ENCODE measurements around the gene INPP5J. TPM values are rescaled to one million over a fixed set of nuclear protein-coding genes. Genes with fewer than 3 reads are reported as not detected.
A peak's percentile ranks its signal among the peaks of the same experiment; 100 is the strongest.

Gene INPP5J
- total and polyA plus RNA-seq, 2 of the 13 experiments (the other 11 are each of a cell fraction or from before 2014, with no cell fraction given) = 0.24 to 1.1 TPM

DNA sequence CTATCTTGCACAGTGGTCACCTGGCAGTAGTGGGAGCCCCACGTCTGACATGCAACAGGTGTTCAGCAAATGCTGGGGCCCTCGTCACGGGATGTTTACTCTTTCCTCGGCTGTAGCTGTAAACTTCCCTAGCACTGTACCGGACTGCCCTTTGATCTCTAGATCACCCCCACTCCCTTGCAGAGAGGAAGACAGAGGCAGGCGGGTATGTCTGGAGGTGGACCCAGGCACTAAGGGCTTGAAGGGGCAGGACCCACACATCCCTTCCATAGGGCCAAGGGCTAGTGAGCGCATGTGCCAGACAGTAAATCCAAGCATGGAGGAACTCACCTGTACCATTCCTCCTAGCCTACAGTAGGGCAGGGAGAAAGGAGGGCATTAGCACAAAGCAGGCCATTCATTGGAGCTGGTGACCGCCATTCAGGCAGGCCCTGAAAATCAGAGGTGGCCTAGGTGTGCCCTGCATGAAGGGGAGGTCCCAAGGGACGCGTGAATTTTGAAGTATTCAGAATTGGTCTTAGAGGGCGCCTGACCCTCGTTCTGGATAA is 43.6 kb upstream of the INPP5J start (continued):
- TF ChIP-seq, protein P1, sequence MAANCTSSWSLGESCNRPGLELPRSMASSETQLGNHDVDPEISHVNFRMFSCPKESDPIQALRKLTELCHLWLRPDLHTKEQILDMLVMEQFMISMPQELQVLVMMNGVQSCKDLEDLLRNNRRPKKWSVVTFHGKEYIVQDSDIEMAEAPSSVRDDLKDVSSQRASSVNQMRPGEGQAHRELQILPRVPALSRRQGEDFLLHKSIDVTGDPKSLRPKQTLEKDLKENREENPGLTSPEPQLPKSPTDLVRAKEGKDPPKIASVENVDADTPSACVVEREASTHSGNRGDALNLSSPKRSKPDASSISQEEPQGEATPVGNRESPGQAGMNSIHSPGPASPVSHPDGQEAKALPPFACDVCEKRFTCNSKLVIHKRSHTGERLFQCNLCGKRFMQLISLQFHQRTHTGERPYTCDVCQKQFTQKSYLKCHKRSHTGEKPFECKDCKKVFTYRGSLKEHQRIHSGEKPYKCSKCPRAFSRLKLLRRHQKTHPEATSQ (CRISPR knock-in tag; IDR thresholded peaks at IDR 0.05; ENCODE audit: borderline replicate concordance) = 0 out of 2 replicates have a peak, but pooled peaks have one; percentile 52
- TF ChIP-seq ZNF772 (CRISPR knock-in tag; IDR thresholded peaks at IDR 0.05) (peak; percentile 50; the same call in 1 of the 2 replicates), ZFP90 (CRISPR knock-in tag; IDR thresholded peaks at IDR 0.05; ENCODE audit: borderline replicate concordance) (peak; percentile 65; the same call in 1 of the 2 replicates), ZFAT (CRISPR knock-in tag; conservative IDR thresholded peaks at IDR 0.05) (no peak), DMAP1 (CRISPR knock-in tag; IDR thresholded peaks at IDR 0.05) (peak; percentile 42), TCF12 (IDR thresholded peaks at IDR 0.05) (no peak), TCF12 (CRISPR knock-in tag; IDR thresholded peaks at IDR 0.05) (peak; percentile 76; the same call in 1 of the 2 replicates), ZMYM2 (CRISPR knock-in tag; IDR thresholded peaks at IDR 0.05) (peak; percentile 31; the same call in 1 of the 2 replicates), MXI1 (IDR thresholded peaks at IDR 0.05; ENCODE audit: borderline replicate concordance, low read depth, low read length) (peak; percentile 20; the same call in 1 of the 3 replicates), ZKSCAN8 (CRISPR knock-in tag; IDR thresholded peaks at IDR 0.05; ENCODE audit: borderline replicate concordance) (no peak), TRIM24 (CRISPR knock-in tag; IDR thresholded peaks at IDR 0.05) (no peak), NR2F6 (IDR thresholded peaks at IDR 0.05) (no peak), NR2F6 (CRISPR knock-in tag; IDR thresholded peaks at IDR 0.05) (peak; percentile 41; the same call in 1 of the 2 replicates), NRL (CRISPR knock-in tag; IDR thresholded peaks at IDR 0.05; ENCODE audit: borderline replicate concordance) (0 out of 2 replicates have a peak, but pooled peaks have one; percentile 32)
- TF ChIP-seq, protein P2, sequence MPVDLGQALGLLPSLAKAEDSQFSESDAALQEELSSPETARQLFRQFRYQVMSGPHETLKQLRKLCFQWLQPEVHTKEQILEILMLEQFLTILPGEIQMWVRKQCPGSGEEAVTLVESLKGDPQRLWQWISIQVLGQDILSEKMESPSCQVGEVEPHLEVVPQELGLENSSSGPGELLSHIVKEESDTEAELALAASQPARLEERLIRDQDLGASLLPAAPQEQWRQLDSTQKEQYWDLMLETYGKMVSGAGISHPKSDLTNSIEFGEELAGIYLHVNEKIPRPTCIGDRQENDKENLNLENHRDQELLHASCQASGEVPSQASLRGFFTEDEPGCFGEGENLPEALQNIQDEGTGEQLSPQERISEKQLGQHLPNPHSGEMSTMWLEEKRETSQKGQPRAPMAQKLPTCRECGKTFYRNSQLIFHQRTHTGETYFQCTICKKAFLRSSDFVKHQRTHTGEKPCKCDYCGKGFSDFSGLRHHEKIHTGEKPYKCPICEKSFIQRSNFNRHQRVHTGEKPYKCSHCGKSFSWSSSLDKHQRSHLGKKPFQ (CRISPR knock-in tag; IDR thresholded peaks at IDR 0.05; ENCODE audit: insufficient replicate concordance) = peak; percentile 64
- TF ChIP-seq, protein P3, sequence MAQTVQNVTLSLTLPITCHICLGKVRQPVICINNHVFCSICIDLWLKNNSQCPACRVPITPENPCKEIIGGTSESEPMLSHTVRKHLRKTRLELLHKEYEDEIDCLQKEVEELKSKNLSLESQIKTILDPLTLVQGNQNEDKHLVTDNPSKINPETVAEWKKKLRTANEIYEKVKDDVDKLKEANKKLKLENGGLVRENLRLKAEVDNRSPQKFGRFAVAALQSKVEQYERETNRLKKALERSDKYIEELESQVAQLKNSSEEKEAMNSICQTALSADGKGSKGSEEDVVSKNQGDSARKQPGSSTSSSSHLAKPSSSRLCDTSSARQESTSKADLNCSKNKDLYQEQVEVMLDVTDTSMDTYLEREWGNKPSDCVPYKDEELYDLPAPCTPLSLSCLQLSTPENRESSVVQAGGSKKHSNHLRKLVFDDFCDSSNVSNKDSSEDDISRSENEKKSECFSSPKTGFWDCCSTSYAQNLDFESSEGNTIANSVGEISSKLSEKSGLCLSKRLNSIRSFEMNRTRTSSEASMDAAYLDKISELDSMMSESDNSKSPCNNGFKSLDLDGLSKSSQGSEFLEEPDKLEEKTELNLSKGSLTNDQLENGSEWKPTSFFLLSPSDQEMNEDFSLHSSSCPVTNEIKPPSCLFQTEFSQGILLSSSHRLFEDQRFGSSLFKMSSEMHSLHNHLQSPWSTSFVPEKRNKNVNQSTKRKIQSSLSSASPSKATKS (CRISPR knock-in tag; IDR thresholded peaks at IDR 0.05) = no peak
- TF ChIP-seq, protein P4, sequence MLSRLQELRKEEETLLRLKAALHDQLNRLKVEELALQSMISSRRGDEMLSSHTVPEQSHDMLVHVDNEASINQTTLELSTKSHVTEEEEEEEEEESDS (CRISPR knock-in tag; IDR thresholded peaks at IDR 0.05; ENCODE audit: borderline replicate concordance) = peak; percentile 88; the same call in 1 of the 2 replicates
- TF ChIP-seq, protein P5, sequence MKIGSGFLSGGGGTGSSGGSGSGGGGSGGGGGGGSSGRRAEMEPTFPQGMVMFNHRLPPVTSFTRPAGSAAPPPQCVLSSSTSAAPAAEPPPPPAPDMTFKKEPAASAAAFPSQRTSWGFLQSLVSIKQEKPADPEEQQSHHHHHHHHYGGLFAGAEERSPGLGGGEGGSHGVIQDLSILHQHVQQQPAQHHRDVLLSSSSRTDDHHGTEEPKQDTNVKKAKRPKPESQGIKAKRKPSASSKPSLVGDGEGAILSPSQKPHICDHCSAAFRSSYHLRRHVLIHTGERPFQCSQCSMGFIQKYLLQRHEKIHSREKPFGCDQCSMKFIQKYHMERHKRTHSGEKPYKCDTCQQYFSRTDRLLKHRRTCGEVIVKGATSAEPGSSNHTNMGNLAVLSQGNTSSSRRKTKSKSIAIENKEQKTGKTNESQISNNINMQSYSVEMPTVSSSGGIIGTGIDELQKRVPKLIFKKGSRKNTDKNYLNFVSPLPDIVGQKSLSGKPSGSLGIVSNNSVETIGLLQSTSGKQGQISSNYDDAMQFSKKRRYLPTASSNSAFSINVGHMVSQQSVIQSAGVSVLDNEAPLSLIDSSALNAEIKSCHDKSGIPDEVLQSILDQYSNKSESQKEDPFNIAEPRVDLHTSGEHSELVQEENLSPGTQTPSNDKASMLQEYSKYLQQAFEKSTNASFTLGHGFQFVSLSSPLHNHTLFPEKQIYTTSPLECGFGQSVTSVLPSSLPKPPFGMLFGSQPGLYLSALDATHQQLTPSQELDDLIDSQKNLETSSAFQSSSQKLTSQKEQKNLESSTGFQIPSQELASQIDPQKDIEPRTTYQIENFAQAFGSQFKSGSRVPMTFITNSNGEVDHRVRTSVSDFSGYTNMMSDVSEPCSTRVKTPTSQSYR (CRISPR knock-in tag; IDR thresholded peaks at IDR 0.05; ENCODE audit: borderline replicate concordance) = peak; percentile 77; the same call in 1 of the 2 replicates
- TF ChIP-seq, protein P6, sequence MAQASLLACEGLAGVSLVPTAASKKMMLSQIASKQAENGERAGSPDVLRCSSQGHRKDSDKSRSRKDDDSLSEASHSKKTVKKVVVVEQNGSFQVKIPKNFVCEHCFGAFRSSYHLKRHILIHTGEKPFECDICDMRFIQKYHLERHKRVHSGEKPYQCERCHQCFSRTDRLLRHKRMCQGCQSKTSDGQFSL (CRISPR knock-in tag; IDR thresholded peaks at IDR 0.05) = peak; percentile 84; the same call in 1 of the 2 replicates
- TF ChIP-seq, protein P7, sequence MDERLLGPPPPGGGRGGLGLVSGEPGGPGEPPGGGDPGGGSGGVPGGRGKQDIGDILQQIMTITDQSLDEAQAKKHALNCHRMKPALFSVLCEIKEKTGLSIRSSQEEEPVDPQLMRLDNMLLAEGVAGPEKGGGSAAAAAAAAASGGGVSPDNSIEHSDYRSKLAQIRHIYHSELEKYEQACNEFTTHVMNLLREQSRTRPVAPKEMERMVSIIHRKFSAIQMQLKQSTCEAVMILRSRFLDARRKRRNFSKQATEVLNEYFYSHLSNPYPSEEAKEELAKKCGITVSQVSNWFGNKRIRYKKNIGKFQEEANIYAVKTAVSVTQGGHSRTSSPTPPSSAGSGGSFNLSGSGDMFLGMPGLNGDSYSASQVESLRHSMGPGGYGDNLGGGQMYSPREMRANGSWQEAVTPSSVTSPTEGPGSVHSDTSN (CRISPR knock-in tag; IDR thresholded peaks at IDR 0.05) = peak; percentile 88
